ENCODE data around the gene SLC16A11. TPM values are rescaled to one million over a fixed set of nuclear protein-coding genes. Genes with fewer than 3 reads are reported as not detected.

The SLC16A11 gene
- total and polyA plus RNA-seq, 9 of the 15 experiments (the other 6 are each of a cell fraction or from before 2014, with no cell fraction given), result not detected

DNA sequence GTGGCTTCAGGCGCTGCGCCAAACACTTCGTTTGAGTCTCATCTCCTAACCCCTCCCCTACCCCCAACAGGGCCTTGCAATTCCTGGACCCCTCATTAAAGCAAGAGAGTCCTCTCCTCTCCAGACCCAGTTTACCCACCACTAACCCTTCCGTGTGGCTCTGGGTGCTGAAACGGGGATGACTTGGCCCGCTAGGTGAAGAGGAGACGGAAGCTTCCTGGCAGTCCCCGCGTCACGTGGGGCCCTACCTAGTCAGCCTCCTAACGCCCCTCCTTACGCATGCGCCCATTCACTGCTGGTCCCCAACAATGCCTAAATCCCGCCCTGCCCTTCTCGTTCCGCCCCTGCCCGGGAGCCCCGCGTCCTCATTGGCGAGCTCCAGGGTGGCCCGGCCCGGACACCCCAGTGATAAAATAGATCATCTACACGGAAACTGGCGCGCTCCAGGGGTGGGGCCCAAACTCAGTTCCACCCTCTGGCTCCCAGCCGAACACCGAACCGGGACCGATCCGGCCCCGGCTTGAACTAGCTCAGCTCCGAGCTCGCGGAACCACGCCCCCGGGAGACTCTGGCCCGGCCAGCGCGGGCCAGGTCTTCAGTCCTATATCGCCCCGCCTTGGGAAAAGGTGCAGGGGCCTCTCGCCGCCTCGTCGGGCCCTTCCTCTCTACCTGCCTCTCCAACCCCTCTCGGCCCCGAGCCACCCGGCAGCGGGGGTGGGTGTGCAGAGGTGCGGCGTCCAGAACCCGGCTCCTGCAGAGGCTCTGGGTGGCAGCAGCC, 8.1 kb downstream of the SLC16A11 start, which contains the start of gene SLC16A13 (continued):
- no peak for TF ChIP-seq KLF6 (CRISPR knock-in tag; IDR thresholded peaks at IDR 0.05; ENCODE audit: borderline replicate concordance)
- TF ChIP-seq, protein P1, sequence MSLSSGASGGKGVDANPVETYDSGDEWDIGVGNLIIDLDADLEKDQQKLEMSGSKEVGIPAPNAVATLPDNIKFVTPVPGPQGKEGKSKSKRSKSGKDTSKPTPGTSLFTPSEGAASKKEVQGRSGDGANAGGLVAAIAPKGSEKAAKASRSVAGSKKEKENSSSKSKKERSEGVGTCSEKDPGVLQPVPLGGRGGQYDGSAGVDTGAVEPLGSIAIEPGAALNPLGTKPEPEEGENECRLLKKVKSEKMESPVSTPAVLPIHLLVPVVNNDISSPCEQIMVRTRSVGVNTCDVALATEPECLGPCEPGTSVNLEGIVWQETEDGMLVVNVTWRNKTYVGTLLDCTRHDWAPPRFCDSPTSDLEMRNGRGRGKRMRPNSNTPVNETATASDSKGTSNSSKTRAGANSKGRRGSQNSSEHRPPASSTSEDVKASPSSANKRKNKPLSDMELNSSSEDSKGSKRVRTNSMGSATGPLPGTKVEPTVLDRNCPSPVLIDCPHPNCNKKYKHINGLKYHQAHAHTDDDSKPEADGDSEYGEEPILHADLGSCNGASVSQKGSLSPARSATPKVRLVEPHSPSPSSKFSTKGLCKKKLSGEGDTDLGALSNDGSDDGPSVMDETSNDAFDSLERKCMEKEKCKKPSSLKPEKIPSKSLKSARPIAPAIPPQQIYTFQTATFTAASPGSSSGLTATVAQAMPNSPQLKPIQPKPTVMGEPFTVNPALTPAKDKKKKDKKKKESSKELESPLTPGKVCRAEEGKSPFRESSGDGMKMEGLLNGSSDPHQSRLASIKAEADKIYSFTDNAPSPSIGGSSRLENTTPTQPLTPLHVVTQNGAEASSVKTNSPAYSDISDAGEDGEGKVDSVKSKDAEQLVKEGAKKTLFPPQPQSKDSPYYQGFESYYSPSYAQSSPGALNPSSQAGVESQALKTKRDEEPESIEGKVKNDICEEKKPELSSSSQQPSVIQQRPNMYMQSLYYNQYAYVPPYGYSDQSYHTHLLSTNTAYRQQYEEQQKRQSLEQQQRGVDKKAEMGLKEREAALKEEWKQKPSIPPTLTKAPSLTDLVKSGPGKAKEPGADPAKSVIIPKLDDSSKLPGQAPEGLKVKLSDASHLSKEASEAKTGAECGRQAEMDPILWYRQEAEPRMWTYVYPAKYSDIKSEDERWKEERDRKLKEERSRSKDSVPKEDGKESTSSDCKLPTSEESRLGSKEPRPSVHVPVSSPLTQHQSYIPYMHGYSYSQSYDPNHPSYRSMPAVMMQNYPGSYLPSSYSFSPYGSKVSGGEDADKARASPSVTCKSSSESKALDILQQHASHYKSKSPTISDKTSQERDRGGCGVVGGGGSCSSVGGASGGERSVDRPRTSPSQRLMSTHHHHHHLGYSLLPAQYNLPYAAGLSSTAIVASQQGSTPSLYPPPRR (CRISPR knock-in tag; IDR thresholded peaks at IDR 0.05; ENCODE audit: borderline replicate concordance), result no peak
- peak; percentile 83; the same call in 1 of the 2 replicates for TF ChIP-seq PHF8 (IDR thresholded peaks at IDR 0.05; ENCODE audit: borderline replicate concordance, low read length)
- TF ChIP-seq JUND (IDR thresholded peaks at IDR 0.05; ENCODE audit: borderline replicate concordance, low read depth, low read length), result no peak; the same call in 1 of the 2 replicates
- TF ChIP-seq JUND (tag; IDR thresholded peaks at IDR 0.05; ENCODE audit: borderline replicate concordance, low read depth, low read length), result peak; percentile 32; the same call in 1 of the 3 replicates
- TF ChIP-seq ZBTB7A (IDR thresholded peaks at IDR 0.05; ENCODE audit: borderline replicate concordance, control insufficient read depth, low read depth, low read length), result no peak
- no peak for TF ChIP-seq HMG20B (CRISPR knock-in tag; IDR thresholded peaks at IDR 0.05)
- no peak for TF ChIP-seq CHCHD3 (CRISPR knock-in tag; IDR thresholded peaks at IDR 0.05)
- no peak for TF ChIP-seq NR1H2 (CRISPR knock-in tag; IDR thresholded peaks at IDR 0.05)
- TF ChIP-seq, protein P2, sequence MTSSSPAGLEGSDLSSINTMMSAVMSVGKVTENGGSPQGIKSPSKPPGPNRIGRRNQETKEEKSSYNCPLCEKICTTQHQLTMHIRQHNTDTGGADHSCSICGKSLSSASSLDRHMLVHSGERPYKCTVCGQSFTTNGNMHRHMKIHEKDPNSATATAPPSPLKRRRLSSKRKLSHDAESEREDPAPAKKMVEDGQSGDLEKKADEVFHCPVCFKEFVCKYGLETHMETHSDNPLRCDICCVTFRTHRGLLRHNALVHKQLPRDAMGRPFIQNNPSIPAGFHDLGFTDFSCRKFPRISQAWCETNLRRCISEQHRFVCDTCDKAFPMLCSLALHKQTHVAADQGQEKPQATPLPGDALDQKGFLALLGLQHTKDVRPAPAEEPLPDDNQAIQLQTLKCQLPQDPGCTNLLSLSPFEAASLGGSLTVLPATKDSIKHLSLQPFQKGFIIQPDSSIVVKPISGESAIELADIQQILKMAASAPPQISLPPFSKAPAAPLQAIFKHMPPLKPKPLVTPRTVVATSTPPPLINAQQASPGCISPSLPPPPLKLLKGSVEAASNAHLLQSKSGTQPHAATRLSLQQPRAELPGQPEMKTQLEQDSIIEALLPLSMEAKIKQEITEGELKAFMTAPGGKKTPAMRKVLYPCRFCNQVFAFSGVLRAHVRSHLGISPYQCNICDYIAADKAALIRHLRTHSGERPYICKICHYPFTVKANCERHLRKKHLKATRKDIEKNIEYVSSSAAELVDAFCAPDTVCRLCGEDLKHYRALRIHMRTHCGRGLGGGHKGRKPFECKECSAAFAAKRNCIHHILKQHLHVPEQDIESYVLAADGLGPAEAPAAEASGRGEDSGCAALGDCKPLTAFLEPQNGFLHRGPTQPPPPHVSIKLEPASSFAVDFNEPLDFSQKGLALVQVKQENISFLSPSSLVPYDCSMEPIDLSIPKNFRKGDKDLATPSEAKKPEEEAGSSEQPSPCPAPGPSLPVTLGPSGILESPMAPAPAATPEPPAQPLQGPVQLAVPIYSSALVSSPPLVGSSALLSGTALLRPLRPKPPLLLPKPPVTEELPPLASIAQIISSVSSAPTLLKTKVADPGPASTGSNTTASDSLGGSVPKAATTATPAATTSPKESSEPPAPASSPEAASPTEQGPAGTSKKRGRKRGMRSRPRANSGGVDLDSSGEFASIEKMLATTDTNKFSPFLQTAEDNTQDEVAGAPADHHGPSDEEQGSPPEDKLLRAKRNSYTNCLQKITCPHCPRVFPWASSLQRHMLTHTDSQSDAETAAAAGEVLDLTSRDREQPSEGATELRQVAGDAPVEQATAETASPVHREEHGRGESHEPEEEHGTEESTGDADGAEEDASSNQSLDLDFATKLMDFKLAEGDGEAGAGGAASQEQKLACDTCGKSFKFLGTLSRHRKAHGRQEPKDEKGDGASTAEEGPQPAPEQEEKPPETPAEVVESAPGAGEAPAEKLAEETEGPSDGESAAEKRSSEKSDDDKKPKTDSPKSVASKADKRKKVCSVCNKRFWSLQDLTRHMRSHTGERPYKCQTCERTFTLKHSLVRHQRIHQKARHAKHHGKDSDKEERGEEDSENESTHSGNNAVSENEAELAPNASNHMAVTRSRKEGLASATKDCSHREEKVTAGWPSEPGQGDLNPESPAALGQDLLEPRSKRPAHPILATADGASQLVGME (CRISPR knock-in tag; IDR thresholded peaks at IDR 0.05), result no peak
- TF ChIP-seq TFAM (CRISPR knock-in tag; conservative IDR thresholded peaks at IDR 0.05), result no peak
